Uterus (tissue), 4 donors: Measurements from ENCODE around the gene TREML2. TPM values are rescaled to one million over a fixed set of nuclear protein-coding genes. Genes with fewer than 3 reads are reported as not detected.

Experiments
- DNase-seq, 2 donors: peaks; one replicate each; pipeline ENCODE4 v3.0.0-alpha.2; 2019 to 2020
- H3K27ac ChIP-seq, 2 donors: fragments of 200-600 bp; sonication (generic); 1 replicate in 1 of 2; 2 replicates in 1 of 2; pipeline ENCODE4 v1.5.1; 2016 to 2018
- H3K27me3 ChIP-seq, 2 donors: fragments of 200-600 bp; sonication (generic); one replicate each; pipeline ENCODE4 v1.5.1; 2018 to 2019; ENCODE audit warnings: control low read depth in 1 of 2
- H3K36me3 ChIP-seq, 2 donors: fragments of 200-600 bp; sonication (generic); one replicate each; pipeline ENCODE4 v1.5.1; 2019; ENCODE audit warnings: control low read depth in 1 of 2
- H3K4me1 ChIP-seq, 2 donors: fragments of 200-600 bp; sonication (generic); one replicate each; pipeline ENCODE4 v1.5.1; 2018 to 2019; ENCODE audit warnings: control low read depth in 1 of 2
- H3K4me3 ChIP-seq, 2 donors: fragments of 200-600 bp; sonication (generic); 1 replicate in 1 of 2; 2 replicates in 1 of 2; pipeline ENCODE4 v1.5.1; 2018 to 2019; ENCODE audit warnings: mild to moderate bottlenecking in 1 of 2
- H3K9me3 ChIP-seq, 2 donors: fragments of 200-600 bp; sonication (generic); one replicate each; pipeline ENCODE4 v1.5.1; 2019; ENCODE audit warnings: control low read depth in 1 of 2
- CTCF ChIP-seq, 4 experiments: fragments of 200-600 bp in 2 of 4; fragments of 450-650 bp in 2 of 4; sonication (generic) in 2 of 4; IDR thresholded peaks; one replicate each; pipeline ENCODE4 v1.5.1; 2016 to 2019; ENCODE audit warnings: antibody characterized with exemption in 4 of 4, mild to moderate bottlenecking in 2 of 4, moderate library complexity in 1 of 4
- POLR2A ChIP-seq, 2 donors: fragments of 450-650 bp; IDR thresholded peaks; one replicate each; pipeline ENCODE4 v1.6.1; 2016; ENCODE audit warnings: antibody characterized with exemption in 2 of 2, mild to moderate bottlenecking in 1 of 2, moderate library complexity in 1 of 2
- intact Hi-C: fragments of 100-400 bp; cut with DNase I; formaldehyde crosslinking; loops from one replicate; pipeline ENCODE4 v1.15.1; 2023; ENCODE audit warnings: low total_unique reads
- total RNA-seq, 4 donors: library from RNA; depleted of rRNA in 3 of 4; stranded (reverse); fragments of >200 nt in 3 of 4; gene quantifications; one replicate each; pipeline versions ENCODE4 v1.1.0 to v1.2.4, GENCODE V29; 2014 to 2023
- donor health status: DM: yes; HTN: yes; CAD: no.

TREML2 gene
- total RNA-seq, 4 donors from 2014 or later = 0.12 TPM; not detected in 3

GRCh38 chr6:41237128-41237527, 36.2 kb upstream of the TREML2 start:
- DNase-seq = no peak
- intact Hi-C loops = no loop called here
- TF ChIP-seq CTCF (IDR thresholded peaks at IDR 0.05) = no peak
- no peak for TF ChIP-seq POLR2A (IDR thresholded peaks at IDR 0.05)
- Histone ChIP-seq H3K9me3 (no peaks in the 10 kb centered on the region), H3K36me3 (no peaks in the 10 kb centered on the region), H3K27me3 (peaks cover 0 to 20% of the 10 kb centered on the region in 2 donors), H3K27ac (no peak overlapping the region), H3K4me3 (no peak overlapping the region), H3K4me1 (no peaks in the 10 kb centered on the region)

DNA sequence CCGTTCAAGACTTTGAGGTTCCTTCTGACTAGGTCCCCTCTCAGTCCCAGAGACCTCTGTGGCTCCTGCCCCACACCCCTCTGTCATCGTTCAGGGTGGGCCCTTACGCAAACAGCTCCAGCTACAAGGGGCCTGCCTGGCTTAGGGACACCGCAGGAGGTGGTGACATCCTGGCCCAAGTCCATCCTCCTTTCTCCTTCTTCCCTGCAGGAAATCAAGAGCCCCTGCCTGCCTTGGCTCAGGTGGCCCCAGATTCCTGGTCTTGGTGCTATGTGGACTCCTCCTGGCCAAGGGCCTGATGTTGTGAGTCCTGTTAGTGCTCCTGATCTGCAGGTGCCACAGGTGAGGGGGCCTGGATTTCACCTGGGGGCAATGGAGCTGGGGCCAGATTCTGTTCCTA, 35.3 kb upstream of the TREML2 start:
- Histone ChIP-seq H3K36me3 (no peaks in the 10 kb centered on the region), H3K4me1 (no peaks in the 10 kb centered on the region), H3K9me3 (no peaks in the 10 kb centered on the region), H3K27me3 (peaks cover 0 to 20% of the 10 kb centered on the region in 2 donors), H3K4me3 (no peak overlapping the region), H3K27ac (no peak overlapping the region)
- no peak for DNase-seq
- intact Hi-C loops = no loop called here
- TF ChIP-seq POLR2A (IDR thresholded peaks at IDR 0.05) = no peak
- TF ChIP-seq CTCF (IDR thresholded peaks at IDR 0.05) = no peak

- TF ChIP-seq CTCF (IDR thresholded peaks at IDR 0.05) (no peak), POLR2A (IDR thresholded peaks at IDR 0.05) (no peak)
- intact Hi-C loops = no loop called here
- no peak for DNase-seq
- Histone ChIP-seq H3K27ac (no peak overlapping the region), H3K9me3 (no peaks in the 10 kb centered on the region), H3K4me1 (no peaks in the 10 kb centered on the region), H3K27me3 (no peaks in the 10 kb centered on the region), H3K4me3 (no peak overlapping the region), H3K36me3 (no peaks in the 10 kb centered on the region)
These were observed 31.7 kb upstream of the TREML2 start for GRCh38 chr6:41232667-41233066.

DNA sequence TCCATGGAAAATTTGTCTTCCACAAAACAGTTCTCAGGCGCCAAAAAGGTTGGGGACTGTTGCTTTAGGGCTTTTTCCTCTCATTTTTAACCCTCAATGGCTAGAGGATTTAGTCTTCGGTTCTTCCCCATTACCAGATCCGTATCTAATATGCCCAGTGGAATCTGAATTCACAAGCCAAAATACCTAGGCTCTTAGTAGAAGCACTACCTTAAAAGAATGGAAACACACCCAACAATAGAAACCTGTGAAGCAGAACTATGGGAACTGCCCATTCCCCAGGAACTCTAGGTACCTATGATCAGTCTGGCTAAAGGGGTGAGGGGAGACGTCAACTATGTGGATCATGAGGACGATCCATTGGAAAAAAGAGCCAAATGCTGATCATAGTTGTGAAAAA, 30.3 kb upstream of the TREML2 start:
- H3K9me3 ChIP-seq = no peaks in the 10 kb centered on the region
- no peaks in the 10 kb centered on the region for H3K4me1 ChIP-seq
- TF ChIP-seq POLR2A (IDR thresholded peaks at IDR 0.05) (no peak), CTCF (IDR thresholded peaks at IDR 0.05) (no peak)
- no peaks in the 10 kb centered on the region for H3K27me3 ChIP-seq
- intact Hi-C loops = no loop called here
- DNase-seq = no peak
- H3K27ac ChIP-seq = no peak overlapping the region
- no peaks in the 10 kb centered on the region for H3K36me3 ChIP-seq
- H3K4me3 ChIP-seq = no peak overlapping the region

GRCh38 chr6:41229721-41230120, 28.8 kb upstream of the TREML2 start:
- H3K4me3 ChIP-seq = no peak overlapping the region
- no peaks in the 10 kb centered on the region for H3K36me3 ChIP-seq
- H3K4me1 ChIP-seq = no peaks in the 10 kb centered on the region
- no peak overlapping the region for H3K27ac ChIP-seq
- H3K27me3 ChIP-seq = no peaks in the 10 kb centered on the region
- no peak for TF ChIP-seq CTCF (IDR thresholded peaks at IDR 0.05)
- TF ChIP-seq POLR2A (IDR thresholded peaks at IDR 0.05) = no peak
- intact Hi-C loops = no loop called here
- H3K9me3 ChIP-seq = no peaks in the 10 kb centered on the region
- DNase-seq = no peak
